Sigmoid colon (tissue), 7 donors: ENCODE data around the gene GOLGA2. TPM values are rescaled to one million over a fixed set of nuclear protein-coding genes. Genes with fewer than 3 reads are reported as not detected.

Source experiments
- DNase-seq: peaks from one replicate; pipeline ENCODE4 v3.0.0-alpha.2; 2019
- H3K27ac ChIP-seq, 4 donors: fragments of 200-600 bp; sonication (generic); one replicate each; pipeline ENCODE4 v1.5.1; 2016 to 2019; ENCODE audit warnings: mild to moderate bottlenecking in 1 of 4
- H3K27me3 ChIP-seq, 3 donors: fragments of 200-600 bp; sonication (generic); one replicate each; pipeline ENCODE4 v1.5.1; 2019; ENCODE audit warnings: mild to moderate bottlenecking in 1 of 3
- H3K36me3 ChIP-seq, 4 donors: fragments of 200-600 bp; sonication (generic); one replicate each; pipeline ENCODE4 v1.5.1; 2016 to 2019
- H3K4me1 ChIP-seq, 4 donors: fragments of 200-600 bp; sonication (generic); one replicate each; pipeline ENCODE4 v1.5.1; 2017 to 2019
- H3K4me3 ChIP-seq, 4 donors: fragments of 200-600 bp; sonication (generic); one replicate each; pipeline ENCODE4 v1.5.1; 2017 to 2019; ENCODE audit warnings: mild to moderate bottlenecking in 2 of 4, moderate library complexity in 1 of 4
- H3K9me3 ChIP-seq, 4 donors: fragments of 200-600 bp in 3 of 4; sonication (generic) in 3 of 4; one replicate each; pipeline versions ENCODE4 v1.5.1 to v1.6.1; 2013 to 2019
- EP300 ChIP-seq, 4 donors: sonication (generic); formaldehyde crosslinking; IDR thresholded peaks; one replicate each; pipeline ENCODE4 v1.6.1; 2017; ENCODE audit warnings: antibody characterized with exemption in 4 of 4
- POLR2A ChIP-seq, 2 donors: fragments of 450-650 bp; IDR thresholded peaks; one replicate each; pipeline ENCODE4 v1.6.1; 2016; ENCODE audit warnings: antibody characterized with exemption in 2 of 2, mild to moderate bottlenecking in 2 of 2, moderate library complexity in 2 of 2
- POLR2AphosphoS5 ChIP-seq, 4 donors: sonication (generic); formaldehyde crosslinking; IDR thresholded peaks; one replicate each; pipeline ENCODE4 v1.6.1; 2017; ENCODE audit warnings: antibody characterized with exemption in 4 of 4
- WGBS, 2 donors: extraction: QIAGEN DNeasy Blood & Tissue Kit; methylation state at CpG; one replicate each; pipeline ENCODE4 v1.1.7; 2013; 5-methylcytosine and 5-hydroxymethylcytosine counted together
- intact Hi-C: fragments of 100-400 bp; cut with DNase I; formaldehyde crosslinking; loops from one replicate; pipeline ENCODE4 v1.15.1; 2023
- polyA plus RNA-seq, 3 donors: library from polyadenylated mRNA; stranded (reverse); fragments of 200-250 nt; gene quantifications; one replicate each; pipeline ENCODE4 v1.2.3, GENCODE V29; 2013
- total RNA-seq, 4 donors: library from RNA; depleted of rRNA; stranded (reverse); fragments of >200 nt; gene quantifications; one replicate each; pipeline ENCODE4 v1.1.0, GENCODE V29; 2016
- TF ChIP-seq, protein P1 (sequence below), 4 experiments: fragments of 450-650 bp in 3 of 4; fragments of 200-600 bp in 1 of 4; IDR thresholded peaks; one replicate each; pipeline ENCODE4 v1.5.1; 2016 to 2019; ENCODE audit warnings: antibody characterized with exemption in 4 of 4, mild to moderate bottlenecking in 3 of 4, moderate library complexity in 2 of 4
- donor health status: healthy with polysubstance abuse.
- donor health status: Bipolar disorder and iron deficiency.
- donor health status: healthy.

Gene GOLGA2
- total and polyA plus RNA-seq, 7 donors: 48.1 to 104 (median 82.7) TPM

DNA sequence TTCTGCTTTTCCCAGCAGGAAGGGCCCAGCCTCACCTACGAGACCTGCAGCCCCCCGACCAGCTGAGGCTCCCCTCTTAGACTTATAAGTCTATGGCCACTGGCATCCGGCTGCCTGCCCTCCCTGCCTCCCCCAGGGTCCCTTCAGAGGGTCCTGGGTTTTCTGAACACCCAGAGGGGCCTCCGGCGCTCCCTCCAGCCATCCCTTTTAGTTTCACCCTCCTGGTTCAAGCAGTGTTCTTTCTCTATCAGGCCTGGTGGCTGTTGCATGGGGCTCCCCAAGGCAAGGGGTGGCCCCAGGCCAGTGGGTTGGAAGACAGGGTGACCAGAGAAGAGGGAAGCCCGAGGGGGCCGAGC, 21.8 kb downstream of the GOLGA2 start:
- no peak for DNase-seq
- WGBS, 2 donors: 90 to 93% methylated on average over 7 of the region's 7 CpGs
- H3K27ac ChIP-seq: no peak overlapping the region
- peaks cover 0 to 27% (median 20%) of the 10 kb centered on the region in 3 donors for H3K27me3 ChIP-seq
- intact Hi-C loops: no loop called here
- peaks cover 17 to 28% (median 22%) of the 10 kb centered on the region in 4 donors for H3K36me3 ChIP-seq
- TF ChIP-seq POLR2A (IDR thresholded peaks at IDR 0.05) (no peak), EP300 (IDR thresholded peaks at IDR 0.05) (no peak), POLR2AphosphoS5 (IDR thresholded peaks at IDR 0.05) (no peak)
- TF ChIP-seq, protein P1, sequence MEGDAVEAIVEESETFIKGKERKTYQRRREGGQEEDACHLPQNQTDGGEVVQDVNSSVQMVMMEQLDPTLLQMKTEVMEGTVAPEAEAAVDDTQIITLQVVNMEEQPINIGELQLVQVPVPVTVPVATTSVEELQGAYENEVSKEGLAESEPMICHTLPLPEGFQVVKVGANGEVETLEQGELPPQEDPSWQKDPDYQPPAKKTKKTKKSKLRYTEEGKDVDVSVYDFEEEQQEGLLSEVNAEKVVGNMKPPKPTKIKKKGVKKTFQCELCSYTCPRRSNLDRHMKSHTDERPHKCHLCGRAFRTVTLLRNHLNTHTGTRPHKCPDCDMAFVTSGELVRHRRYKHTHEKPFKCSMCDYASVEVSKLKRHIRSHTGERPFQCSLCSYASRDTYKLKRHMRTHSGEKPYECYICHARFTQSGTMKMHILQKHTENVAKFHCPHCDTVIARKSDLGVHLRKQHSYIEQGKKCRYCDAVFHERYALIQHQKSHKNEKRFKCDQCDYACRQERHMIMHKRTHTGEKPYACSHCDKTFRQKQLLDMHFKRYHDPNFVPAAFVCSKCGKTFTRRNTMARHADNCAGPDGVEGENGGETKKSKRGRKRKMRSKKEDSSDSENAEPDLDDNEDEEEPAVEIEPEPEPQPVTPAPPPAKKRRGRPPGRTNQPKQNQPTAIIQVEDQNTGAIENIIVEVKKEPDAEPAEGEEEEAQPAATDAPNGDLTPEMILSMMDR (IDR thresholded peaks at IDR 0.05): no peak
- H3K4me3 ChIP-seq: no peak overlapping the region
- H3K9me3 ChIP-seq: no peaks in the 10 kb centered on the region
- H3K4me1 ChIP-seq: peaks cover 0 to 21% (median 11%) of the 10 kb centered on the region in 4 donors

DNA sequence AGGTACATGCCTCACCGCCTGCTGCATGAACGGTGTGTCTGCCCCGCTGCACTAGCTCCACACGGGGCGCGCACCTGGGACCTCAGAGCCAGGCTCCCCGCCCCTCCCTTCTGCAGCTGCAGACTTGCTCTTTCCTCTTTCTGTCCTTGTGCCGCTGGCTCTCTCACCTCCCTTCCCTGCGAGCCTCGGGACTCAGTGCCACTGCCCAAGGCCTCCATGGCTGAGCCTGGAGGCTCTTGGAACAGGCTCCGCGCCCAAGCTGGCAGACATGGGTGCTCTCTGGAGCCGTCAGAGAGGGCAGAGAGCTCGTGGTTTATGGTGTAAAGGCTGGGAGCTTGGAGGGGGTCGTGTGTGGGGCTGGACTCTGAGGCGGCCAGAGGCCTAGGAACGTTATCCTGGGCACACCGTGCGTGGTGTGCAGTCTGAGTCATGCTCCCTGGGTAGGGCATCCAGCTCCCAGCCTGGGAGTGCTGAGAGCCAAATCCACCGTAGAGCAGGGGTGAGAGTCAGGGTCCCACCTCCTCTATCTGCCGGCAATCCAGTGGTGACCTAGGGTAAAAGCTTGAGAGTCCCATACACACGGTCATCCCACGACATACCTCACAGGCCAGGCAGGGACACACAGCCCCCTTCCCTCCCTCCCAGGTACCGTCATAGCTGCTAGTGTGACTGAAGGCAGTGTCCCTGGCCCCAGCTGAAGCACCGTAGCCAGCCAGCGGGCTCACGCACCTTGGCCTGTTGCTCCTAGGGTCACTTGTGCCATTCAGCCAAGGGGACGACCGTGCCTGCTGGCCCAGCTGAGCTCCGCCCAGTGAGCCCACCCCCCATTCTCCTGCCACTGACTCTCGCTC, 22.4 kb downstream of the GOLGA2 start:
- no peak for DNase-seq
- 87 to 90% methylated on average over 31 of the region's 31 CpGs for WGBS, 2 donors
- no peaks in the 10 kb centered on the region for H3K9me3 ChIP-seq
- TF ChIP-seq, protein P1 (IDR thresholded peaks at IDR 0.05): no peak
- TF ChIP-seq POLR2A (IDR thresholded peaks at IDR 0.05): no peak
- TF ChIP-seq EP300 (IDR thresholded peaks at IDR 0.05): no peak
- no peak for TF ChIP-seq POLR2AphosphoS5 (IDR thresholded peaks at IDR 0.05)
- no peak overlapping the region for H3K4me3 ChIP-seq
- H3K4me1 ChIP-seq: peaks cover 0 to 21% (median 11%) of the 10 kb centered on the region in 4 donors
- H3K36me3 ChIP-seq: peaks cover 13 to 22% (median 16%) of the 10 kb centered on the region in 4 donors
- H3K27ac ChIP-seq: no peak overlapping the region
- intact Hi-C loops: no loop called here
- H3K27me3 ChIP-seq: peaks cover 0 to 27% (median 20%) of the 10 kb centered on the region in 3 donors

DNA sequence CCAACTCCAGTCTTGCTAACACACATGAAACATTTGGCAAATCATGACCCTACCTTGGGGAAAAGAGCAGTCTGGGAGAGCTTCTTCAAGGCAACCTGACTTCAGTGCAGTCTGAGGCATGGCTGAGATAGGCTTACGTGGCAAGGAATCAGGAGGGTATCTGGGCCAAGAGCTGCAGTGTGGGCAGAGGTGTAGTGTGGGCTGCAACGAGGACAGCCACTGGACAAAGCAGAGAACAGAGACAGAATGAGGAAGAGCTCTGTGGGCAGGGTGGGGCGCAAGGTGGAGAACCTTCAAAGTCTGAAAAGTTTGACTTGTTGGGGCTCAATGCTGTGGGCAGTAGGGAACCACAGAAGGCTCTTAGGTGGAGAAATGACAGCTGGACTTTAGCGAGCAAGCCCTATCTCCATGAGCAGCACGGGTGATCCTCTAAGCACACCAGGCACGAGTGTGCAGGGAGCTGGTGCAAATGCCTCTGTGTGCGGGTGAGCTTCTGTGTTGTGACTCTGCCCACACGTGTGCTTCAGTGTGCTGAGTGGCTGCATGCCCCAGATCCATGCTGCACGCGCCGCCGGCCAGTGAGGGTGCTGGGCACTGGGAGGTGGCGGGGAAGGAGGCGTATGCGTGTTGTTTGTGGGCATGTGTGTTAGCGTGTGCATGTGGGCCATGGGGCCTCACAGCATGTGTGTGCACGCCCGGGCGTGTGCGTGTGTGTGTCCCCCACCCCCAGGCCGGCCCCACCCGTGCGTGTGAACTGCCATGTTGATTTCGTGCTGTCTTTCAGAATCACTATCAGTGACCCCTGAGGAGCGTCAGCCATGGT, 23.3 kb downstream of the GOLGA2 start:
- Histone ChIP-seq H3K27me3 (peaks cover 0 to 27% (median 20%) of the 10 kb centered on the region in 3 donors), H3K27ac (no peak overlapping the region), H3K4me1 (peaks cover 0 to 21% (median 11%) of the 10 kb centered on the region in 4 donors), H3K9me3 (no peaks in the 10 kb centered on the region), H3K4me3 (no peak overlapping the region), H3K36me3 (peaks cover 5 to 14% (median 7%) of the 10 kb centered on the region in 4 donors)
- WGBS, 2 donors: 91 to 93% methylated on average over 25 of the region's 25 CpGs
- DNase-seq: no peak
- TF ChIP-seq POLR2AphosphoS5 (IDR thresholded peaks at IDR 0.05) (no peak), POLR2A (IDR thresholded peaks at IDR 0.05) (no peak), EP300 (IDR thresholded peaks at IDR 0.05) (no peak)
- TF ChIP-seq, protein P1 (IDR thresholded peaks at IDR 0.05): no peak
- intact Hi-C loops: no loop called here

DNA sequence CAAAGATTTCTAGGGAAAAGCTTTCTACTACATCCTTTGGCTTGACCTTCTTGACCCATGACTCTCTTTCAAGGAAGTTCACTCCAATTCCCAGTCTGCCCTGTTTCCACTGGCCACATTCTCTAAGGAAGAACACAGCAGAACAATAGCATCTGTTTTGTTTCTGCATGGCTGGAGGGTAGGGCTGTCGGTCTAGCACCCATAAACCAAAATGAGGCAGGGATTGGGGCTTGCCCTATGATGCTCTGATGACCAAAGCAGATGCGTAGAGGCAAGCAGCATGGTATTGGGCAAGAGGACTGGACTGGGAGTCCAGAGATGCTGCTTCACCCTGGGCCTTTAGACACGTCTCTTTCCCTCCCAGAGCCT, 24.1 kb downstream of the GOLGA2 start:
- TF ChIP-seq, protein P1 (IDR thresholded peaks at IDR 0.05): no peak
- no peak for TF ChIP-seq POLR2A (IDR thresholded peaks at IDR 0.05)
- no peak for TF ChIP-seq POLR2AphosphoS5 (IDR thresholded peaks at IDR 0.05)
- TF ChIP-seq EP300 (IDR thresholded peaks at IDR 0.05): no peak
- no peak overlapping the region for H3K4me3 ChIP-seq
- H3K9me3 ChIP-seq: no peaks in the 10 kb centered on the region
- no peak for DNase-seq
- intact Hi-C loops: no loop called here
- WGBS, 2 donors: 81 to 84% methylated on average over 3 of the region's 3 CpGs
- H3K36me3 ChIP-seq: peaks cover 0 to 6% (median under 1%) of the 10 kb centered on the region in 4 donors
- H3K4me1 ChIP-seq: peaks cover 0 to 21% (median 11%) of the 10 kb centered on the region in 4 donors
- peaks cover 0 to 27% (median 20%) of the 10 kb centered on the region in 3 donors for H3K27me3 ChIP-seq
- H3K27ac ChIP-seq: no peak overlapping the region
